Spleen (tissue), 7 donors: ENCODE measurements around the gene STIM1.

Experiments
- POLR2A ChIP-seq, 3 donors: fragments of 450-650 bp; IDR thresholded peaks; one replicate each; pipeline ENCODE4 v1.5.1; 2017; ENCODE audit warnings: antibody characterized with exemption in 3 of 3, mild to moderate bottlenecking in 1 of 3
- TF ChIP-seq, protein P1 (sequence below), 11 experiments: fragments of 200-600 bp in 7 of 11; fragments of 450-650 bp in 4 of 11; sonication (generic) in 4 of 11; IDR thresholded peaks in 8 of 11; conservative IDR thresholded peaks in 3 of 11; 1 replicate in 7 of 11; 2 replicates in 4 of 11; pipeline versions ENCODE4 v1.4.0 to v1.8.0; 2016 to 2021; ENCODE audit warnings: antibody characterized with exemption in 11 of 11, inconsistent platforms in 4 of 11, mild to moderate bottlenecking in 1 of 11
- donor health status: DM: no; HTN: no; CAD: no; lungs with moderate emphysema.
- donor health status: DM: no; HTN: no; CAD: no.
- donor health status: DM: no; HTN: no; CAD: no.

DNA sequence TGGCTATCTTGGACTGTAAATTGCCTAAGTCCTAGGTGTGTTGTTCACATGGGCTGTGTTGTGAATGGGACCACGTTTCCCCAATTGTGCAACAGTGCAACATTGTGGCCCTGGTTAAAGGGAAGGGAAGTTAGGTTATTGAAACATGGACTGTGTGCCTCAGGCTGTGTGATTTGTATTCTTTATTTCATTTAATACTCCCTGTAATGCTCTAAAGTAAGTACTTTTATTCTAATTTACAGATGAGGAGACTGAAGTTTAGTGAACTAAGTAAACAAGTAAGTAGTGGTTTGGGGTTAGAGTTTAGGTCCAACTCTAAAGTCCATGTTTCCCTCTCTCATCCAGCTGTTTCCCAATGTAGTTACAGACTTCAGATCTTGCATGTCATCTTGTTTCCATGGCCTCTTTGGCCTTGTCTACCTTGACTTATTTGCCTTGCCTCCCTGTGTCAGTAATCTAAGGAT, 77.7 kb downstream of the STIM1 start:
- TF ChIP-seq, protein P1, sequence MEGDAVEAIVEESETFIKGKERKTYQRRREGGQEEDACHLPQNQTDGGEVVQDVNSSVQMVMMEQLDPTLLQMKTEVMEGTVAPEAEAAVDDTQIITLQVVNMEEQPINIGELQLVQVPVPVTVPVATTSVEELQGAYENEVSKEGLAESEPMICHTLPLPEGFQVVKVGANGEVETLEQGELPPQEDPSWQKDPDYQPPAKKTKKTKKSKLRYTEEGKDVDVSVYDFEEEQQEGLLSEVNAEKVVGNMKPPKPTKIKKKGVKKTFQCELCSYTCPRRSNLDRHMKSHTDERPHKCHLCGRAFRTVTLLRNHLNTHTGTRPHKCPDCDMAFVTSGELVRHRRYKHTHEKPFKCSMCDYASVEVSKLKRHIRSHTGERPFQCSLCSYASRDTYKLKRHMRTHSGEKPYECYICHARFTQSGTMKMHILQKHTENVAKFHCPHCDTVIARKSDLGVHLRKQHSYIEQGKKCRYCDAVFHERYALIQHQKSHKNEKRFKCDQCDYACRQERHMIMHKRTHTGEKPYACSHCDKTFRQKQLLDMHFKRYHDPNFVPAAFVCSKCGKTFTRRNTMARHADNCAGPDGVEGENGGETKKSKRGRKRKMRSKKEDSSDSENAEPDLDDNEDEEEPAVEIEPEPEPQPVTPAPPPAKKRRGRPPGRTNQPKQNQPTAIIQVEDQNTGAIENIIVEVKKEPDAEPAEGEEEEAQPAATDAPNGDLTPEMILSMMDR (IDR thresholded peaks at IDR 0.05 in 8 of 11, conservative IDR thresholded peaks at IDR 0.05 in 3 of 11), result no peak
- TF ChIP-seq POLR2A (IDR thresholded peaks at IDR 0.05), result no peak
